ENCODE results near the gene NCBP3. TPM values are rescaled to one million over a fixed set of nuclear protein-coding genes. Genes with fewer than 3 reads are reported as not detected.

Gene NCBP3
- total and polyA plus RNA-seq, 2 of the 4 experiments (the other 2 are of a cell fraction), result 10.8 to 13.5 TPM

DNA sequence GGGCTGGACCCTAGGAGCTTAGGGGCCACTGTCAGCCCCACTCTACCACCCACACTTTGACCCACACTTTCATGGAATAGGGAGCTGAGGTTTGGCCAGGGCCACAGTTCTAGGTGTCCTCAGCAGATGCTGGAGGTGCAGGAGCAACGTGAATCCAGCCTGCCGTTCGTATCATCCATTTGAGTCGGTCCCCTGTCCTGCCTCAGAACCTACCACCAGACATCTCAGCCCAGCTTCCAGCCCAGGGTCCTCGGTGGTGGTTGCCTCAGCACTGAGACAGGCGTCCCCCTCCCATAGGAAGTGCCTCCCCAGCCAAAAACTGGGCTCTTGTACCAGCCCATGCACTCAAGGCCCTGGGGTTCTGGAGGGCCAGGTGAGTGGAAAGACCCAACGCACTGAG lies 44.7 kb downstream of the NCBP3 start:
- H3K9ac ChIP-seq (ENCODE audit: low read depth, low read length), result no peak overlapping the region
- H3K36me3 ChIP-seq (ENCODE audit: control insufficient read depth, insufficient read depth, low read length), result 0 out of 2 replicates have a peak, but pooled peaks cover 4% of the 10 kb centered on the region
- peak overlapping the region in 1 of 2 experiments; percentile 7; a peak in 1 of 4 replicates for H4K8ac ChIP-seq (ENCODE audit: low read depth in 2 of 2, low read length in 2 of 2)
- H2AFZ ChIP-seq (replicated peaks; ENCODE audit: low read length, poor library complexity), result no peak overlapping the region
- H3K27ac ChIP-seq (ENCODE audit: insufficient read depth, low read length), result 0 out of 2 replicates have a peak overlapping the region, but pooled peaks have one; percentile 1
- no peaks in the 10 kb centered on the region for H3K9me3 ChIP-seq (ENCODE audit: control insufficient read depth, insufficient read depth, low read length)
- no peaks in the 10 kb centered on the region for H3K27me3 ChIP-seq (ENCODE audit: control insufficient read depth, insufficient read depth, low read length)
- DNase-seq, result no peak
- H3K23ac ChIP-seq (ENCODE audit: low read depth, low read length), result peak overlapping the region; percentile 69; the same call in 1 of the 2 replicates
- H3K14ac ChIP-seq (replicated peaks; ENCODE audit: low read depth, low read length), result peak overlapping the region; percentile 28
- intact Hi-C loops (cut with micrococcal nuclease) (no loop called here), dilution Hi-C loops (cut with HindIII; ENCODE audit: low sequenced_read_pairs, unreplicated experiment) (no loop called here), in situ Hi-C loops (cut with MboI; ENCODE audit: low sequenced_read_pairs) (loop anchor here (25.0 kb wide), 1 partner anchor 764 kb away; no protein-coding TSS in a partner anchor)
- H2BK120ac ChIP-seq (ENCODE audit: low read depth, low read length), result no peak overlapping the region
- peak overlapping the region; percentile 87; the same call in 2 of the 3 replicates for H2BK15ac ChIP-seq (ENCODE audit: low read depth, low read length)
- TF ChIP-seq CEBPB (IDR thresholded peaks at IDR 0.05; ENCODE audit: low read depth, low read length) (no peak), POLR2A (IDR thresholded peaks at IDR 0.05; ENCODE audit: low read depth, low read length) (no peak), RAD21 (IDR thresholded peaks at IDR 0.05; ENCODE audit: low read length) (no peak), SMC3 (IDR thresholded peaks at IDR 0.05; ENCODE audit: low read depth, low read length) (no peak), MAFK (IDR thresholded peaks at IDR 0.05; ENCODE audit: low read depth, low read length) (no peak), CTCF (conservative IDR thresholded peaks at IDR 0.05; ENCODE audit: low read depth, low read length) (no peak), MAZ (IDR thresholded peaks at IDR 0.05; ENCODE audit: borderline replicate concordance, low read depth, low read length) (no peak), CHD1 (IDR thresholded peaks at IDR 0.05; ENCODE audit: low read depth, low read length) (no peak), RFX5 (IDR thresholded peaks at IDR 0.05; ENCODE audit: low read depth, low read length) (no peak), MXI1 (IDR thresholded peaks at IDR 0.05; ENCODE audit: borderline replicate concordance, low read depth, low read length) (no peak), NFE2L2 (IDR thresholded peaks at IDR 0.05; ENCODE audit: low read depth, low read length) (no peak), FOS (IDR thresholded peaks at IDR 0.05; ENCODE audit: low read depth, low read length) (no peak), BHLHE40 (IDR thresholded peaks at IDR 0.05; ENCODE audit: low read depth, low read length) (no peak), RCOR1 (IDR thresholded peaks at IDR 0.05; ENCODE audit: insufficient replicate concordance, low read length) (no peak)
- TF ChIP-seq, protein P1, sequence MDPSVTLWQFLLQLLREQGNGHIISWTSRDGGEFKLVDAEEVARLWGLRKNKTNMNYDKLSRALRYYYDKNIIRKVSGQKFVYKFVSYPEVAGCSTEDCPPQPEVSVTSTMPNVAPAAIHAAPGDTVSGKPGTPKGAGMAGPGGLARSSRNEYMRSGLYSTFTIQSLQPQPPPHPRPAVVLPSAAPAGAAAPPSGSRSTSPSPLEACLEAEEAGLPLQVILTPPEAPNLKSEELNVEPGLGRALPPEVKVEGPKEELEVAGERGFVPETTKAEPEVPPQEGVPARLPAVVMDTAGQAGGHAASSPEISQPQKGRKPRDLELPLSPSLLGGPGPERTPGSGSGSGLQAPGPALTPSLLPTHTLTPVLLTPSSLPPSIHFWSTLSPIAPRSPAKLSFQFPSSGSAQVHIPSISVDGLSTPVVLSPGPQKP (IDR thresholded peaks at IDR 0.05; ENCODE audit: borderline replicate concordance, low read depth, low read length), result no peak
- TF ChIP-seq, protein P2, sequence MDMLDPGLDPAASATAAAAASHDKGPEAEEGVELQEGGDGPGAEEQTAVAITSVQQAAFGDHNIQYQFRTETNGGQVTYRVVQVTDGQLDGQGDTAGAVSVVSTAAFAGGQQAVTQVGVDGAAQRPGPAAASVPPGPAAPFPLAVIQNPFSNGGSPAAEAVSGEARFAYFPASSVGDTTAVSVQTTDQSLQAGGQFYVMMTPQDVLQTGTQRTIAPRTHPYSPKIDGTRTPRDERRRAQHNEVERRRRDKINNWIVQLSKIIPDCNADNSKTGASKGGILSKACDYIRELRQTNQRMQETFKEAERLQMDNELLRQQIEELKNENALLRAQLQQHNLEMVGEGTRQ (IDR thresholded peaks at IDR 0.05; ENCODE audit: low read depth, low read length), result no peak
- H3K56ac ChIP-seq (ENCODE audit: extremely low read depth, insufficient read depth, low read length), result no peak overlapping the region
- no peak for ATAC-seq (ENCODE audit: low read depth)
- 100% methylated on average over 1 of the region's 7 CpGs; no CpG with 5 or more reads in 1 of the 2 experiments for WGBS, 2 experiments (ENCODE audit: extremely low coverage in 2 of 2, insufficient read length in 1 of 2)
- peaks cover 23% of the 10 kb centered on the region for H3K9me1 ChIP-seq (ENCODE audit: insufficient read depth, low read length)
- H2AK5ac ChIP-seq (ENCODE audit: low read depth, low read length), result peak overlapping the region; percentile 95; the same call in 1 of the 2 replicates
- H3K18ac ChIP-seq (ENCODE audit: low read depth, low read length), result peak overlapping the region; percentile 46; the same call in 1 of the 2 replicates
- H3K4me2 ChIP-seq (ENCODE audit: low read depth, low read length), result no peak overlapping the region
- peak overlapping the region; percentile 62; the same call in 1 of the 2 replicates for H2BK20ac ChIP-seq (ENCODE audit: low read depth, low read length)
- H2BK5ac ChIP-seq (ENCODE audit: low read depth, low read length, poor library complexity, severe bottlenecking), result peak overlapping the region; percentile 1
- H4K91ac ChIP-seq (ENCODE audit: insufficient read depth, low read depth, low read length), result peak overlapping the region; percentile 12; the same call in 1 of the 2 replicates
- peaks cover 0 to 17% of the 10 kb centered on the region in 2 experiments; a peak in 2 of 4 replicates for H3K79me1 ChIP-seq (ENCODE audit: low read depth in 1 of 2, low read length in 2 of 2)
- no TSS peak for BruUV-seq (replicated peaks)
- peaks cover 25% of the 10 kb centered on the region for H3K4me1 ChIP-seq (ENCODE audit: control insufficient read depth, insufficient read depth, low read length)
- H3K4me3 ChIP-seq (ENCODE audit: insufficient read depth, low read depth, low read length), result no peak overlapping the region
- peak overlapping the region; percentile 72 for H3K4ac ChIP-seq (ENCODE audit: low read depth, low read length)
- CTCF ChIA-PET, result no interaction called here
- POLR2A ChIA-PET (ENCODE audit: unreplicated experiment), result no interaction called here
- H2AK9ac ChIP-seq (replicated peaks; ENCODE audit: low read depth, low read length, poor library complexity), result peak overlapping the region; percentile 48
- H4K5ac ChIP-seq (ENCODE audit: low read depth, low read length), result no peak overlapping the region
- H4K20me1 ChIP-seq (ENCODE audit: insufficient read depth, low read length), result peaks cover 18% of the 10 kb centered on the region

Data from IMR-90 (cell line).